ENCODE measurements around the gene AGBL1.

DNA sequence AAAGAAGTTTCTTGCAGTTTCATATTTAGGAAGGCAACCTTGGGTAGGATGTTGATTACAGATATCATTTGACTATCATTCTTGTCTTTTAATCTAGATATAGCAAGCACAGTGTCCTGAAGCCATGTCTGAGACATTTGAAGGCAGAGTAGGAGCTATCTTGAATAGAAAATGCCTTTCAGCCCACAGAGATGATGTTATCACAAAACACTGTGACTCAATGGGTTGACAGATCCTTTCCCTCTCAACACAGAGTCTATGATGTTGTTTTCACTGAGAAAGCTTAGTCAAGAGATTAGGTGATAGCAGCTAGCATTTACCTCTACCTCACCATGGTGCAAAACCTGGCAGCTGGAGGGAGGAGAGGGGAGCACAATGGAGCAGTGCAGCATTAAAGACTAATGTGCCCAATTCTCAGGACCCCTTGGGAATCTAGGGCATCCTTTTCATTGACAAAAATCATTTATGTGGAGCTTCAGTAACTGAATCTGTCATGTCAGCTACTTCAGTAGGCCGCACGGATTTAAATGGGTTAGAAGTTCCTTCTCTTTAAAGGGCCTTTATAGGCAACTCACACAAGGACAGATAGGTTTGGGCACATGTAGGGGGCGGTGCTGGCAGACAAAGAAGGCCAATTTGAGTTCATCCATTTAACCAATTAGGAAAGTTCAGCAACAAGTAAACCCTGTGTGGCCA is 121.8 kb downstream of the AGBL1 start:
- TF ChIP-seq, protein P1, sequence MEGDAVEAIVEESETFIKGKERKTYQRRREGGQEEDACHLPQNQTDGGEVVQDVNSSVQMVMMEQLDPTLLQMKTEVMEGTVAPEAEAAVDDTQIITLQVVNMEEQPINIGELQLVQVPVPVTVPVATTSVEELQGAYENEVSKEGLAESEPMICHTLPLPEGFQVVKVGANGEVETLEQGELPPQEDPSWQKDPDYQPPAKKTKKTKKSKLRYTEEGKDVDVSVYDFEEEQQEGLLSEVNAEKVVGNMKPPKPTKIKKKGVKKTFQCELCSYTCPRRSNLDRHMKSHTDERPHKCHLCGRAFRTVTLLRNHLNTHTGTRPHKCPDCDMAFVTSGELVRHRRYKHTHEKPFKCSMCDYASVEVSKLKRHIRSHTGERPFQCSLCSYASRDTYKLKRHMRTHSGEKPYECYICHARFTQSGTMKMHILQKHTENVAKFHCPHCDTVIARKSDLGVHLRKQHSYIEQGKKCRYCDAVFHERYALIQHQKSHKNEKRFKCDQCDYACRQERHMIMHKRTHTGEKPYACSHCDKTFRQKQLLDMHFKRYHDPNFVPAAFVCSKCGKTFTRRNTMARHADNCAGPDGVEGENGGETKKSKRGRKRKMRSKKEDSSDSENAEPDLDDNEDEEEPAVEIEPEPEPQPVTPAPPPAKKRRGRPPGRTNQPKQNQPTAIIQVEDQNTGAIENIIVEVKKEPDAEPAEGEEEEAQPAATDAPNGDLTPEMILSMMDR (IDR thresholded peaks at IDR 0.05) = no peak
- TF ChIP-seq POLR2A (IDR thresholded peaks at IDR 0.05) = no peak
